Measurements from ENCODE around the gene NUTM1.

GRCh38 chr15:34358948-34359347 lies 15.8 kb downstream of the NUTM1 start:
- TF ChIP-seq CTCF (IDR thresholded peaks at IDR 0.05), result no peak
- TF ChIP-seq GATA2 (CRISPR knock-in tag; IDR thresholded peaks at IDR 0.05), result no peak
- no peak for TF ChIP-seq EP300 (IDR thresholded peaks at IDR 0.05; ENCODE audit: borderline replicate concordance in 1 of 2, low read depth in 1 of 2, low read length in 1 of 2)
- no peak for TF ChIP-seq CHD2 (IDR thresholded peaks at IDR 0.05; ENCODE audit: low read length, partially characterized antibody)
- no peak for TF ChIP-seq FOXM1 (IDR thresholded peaks at IDR 0.05; ENCODE audit: low read depth)
- no peak for TF ChIP-seq EZH2phosphoT487 (IDR thresholded peaks at IDR 0.05; ENCODE audit: borderline replicate concordance, low read depth)

Data from SK-N-SH (cell line).